Measurements from ENCODE around the gene TMEM181. TPM values are rescaled to one million over a fixed set of nuclear protein-coding genes. Genes with fewer than 3 reads are reported as not detected.

The TMEM181 gene
- total RNA-seq, 1 donor from 2014 or later = 28.4 TPM

DNA sequence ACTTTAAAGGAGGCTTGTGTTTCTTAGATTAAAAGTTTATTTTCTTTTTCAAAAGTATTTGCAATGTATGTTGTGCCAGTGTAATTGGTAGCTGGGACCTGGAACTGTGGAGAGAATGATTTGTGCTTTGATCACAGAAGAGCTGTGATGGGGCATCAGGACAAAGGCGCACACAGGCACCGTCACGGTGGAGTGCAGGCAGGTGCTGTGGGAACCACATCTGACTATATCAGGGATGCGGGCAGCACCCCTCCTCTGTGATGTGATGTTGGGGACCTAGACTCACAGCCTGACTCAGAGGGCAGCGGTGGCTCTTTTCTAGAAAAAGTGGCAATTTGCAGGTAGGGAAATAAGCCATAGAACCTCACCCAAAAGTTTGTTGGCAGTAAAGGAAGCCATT, 124.4 kb downstream of the TMEM181 start:
- no peak overlapping the region for H3K27ac ChIP-seq

GRCh38 chr6:158684745-158685324, 124.9 kb downstream of the TMEM181 start:
- no peak for DNase-seq
- no peak for TF ChIP-seq CTCF (IDR thresholded peaks at IDR 0.05)
- intact Hi-C loops (cut with DNase I) = no loop called here
- Histone ChIP-seq H3K27me3 (ENCODE audit: low read depth) (no peaks in the 10 kb centered on the region), H3K9me3 (no peaks in the 10 kb centered on the region), H3K36me3 (no peaks in the 10 kb centered on the region), H3K4me1 (peaks cover 26% of the 10 kb centered on the region), H3K4me3 (no peak overlapping the region), H3K27ac (peak overlapping the region; percentile 80)
- no peak for ATAC-seq

More for the DNA sequence above, 124.4 kb downstream of the TMEM181 start:
- Histone ChIP-seq H3K4me1 (peaks cover 26% of the 10 kb centered on the region), H3K36me3 (no peaks in the 10 kb centered on the region), H3K9me3 (no peaks in the 10 kb centered on the region), H3K4me3 (no peak overlapping the region), H3K27me3 (ENCODE audit: low read depth) (no peaks in the 10 kb centered on the region)
- ATAC-seq = no peak
- DNase-seq = no peak
- TF ChIP-seq CTCF (IDR thresholded peaks at IDR 0.05) = no peak
- intact Hi-C loops (cut with DNase I) = no loop called here

Small RNAs within 50 kb of the gene (microRNA-seq; reads per million reads assigned to microRNA genes)
- not detected for gene MIR7161 (ENCODE audit: borderline number of aligned reads)

Other genes with a start within 250 kb of the TMEM181 start
- gene TULP4, start 247.6 kb upstream of the TMEM181 start, total RNA-seq = 104 TPM
- gene DYNLT1, start 84.7 kb downstream of the TMEM181 start, total RNA-seq = 101 TPM
- gene SYTL3, start 90.0 kb downstream of the TMEM181 start, total RNA-seq = 13.9 TPM

Data from lower lobe of right lung (tissue), 2 donors.